ENCODE measurements around the gene TUBA4B. TPM values are rescaled to one million over a fixed set of nuclear protein-coding genes. Genes with fewer than 3 reads are reported as not detected.
"Not testable (repeated sequence)": the region's sequence is repeated elsewhere in the genome, so short reads cannot be mapped to it uniquely, and the experiment has no call there.

TUBA4B gene
- total and polyA plus RNA-seq, 9 donors, result 0.04 to 0.56 (median 0.17) TPM; not detected in 2

- Histone ChIP-seq H3K9me3 (replicated peaks; ENCODE audit: control insufficient read depth, low read depth, low read length) (no peaks in the 10 kb centered on the region), H3K4me3 (ENCODE audit: low read length) (no peak overlapping the region), H3K4me1 (ENCODE audit: control insufficient read depth, insufficient read depth, low read length) (peaks cover 16% of the 10 kb centered on the region), H3K27ac (ENCODE audit: low read length) (no peak overlapping the region), H3K27me3 (ENCODE audit: control insufficient read depth, insufficient read depth, low read length) (peaks cover 40% of the 10 kb centered on the region), H3K36me3 (ENCODE audit: control insufficient read depth, insufficient read depth, low read length) (no peaks in the 10 kb centered on the region)
- DNase-seq, result peak; percentile 83
- WGBS (ENCODE audit: insufficient coverage), result 22% methylated on average over 12 of the region's 15 CpGs
These were observed 45.8 kb downstream of the TUBA4B start for GRCh38 chr2:219298759-219299371.

- no peak for DNase-seq
- Histone ChIP-seq H3K36me3 (ENCODE audit: control insufficient read depth, insufficient read depth, low read length) (no peaks in the 10 kb centered on the region), H3K9me3 (replicated peaks; ENCODE audit: control insufficient read depth, low read depth, low read length) (no peaks in the 10 kb centered on the region), H3K27me3 (ENCODE audit: control insufficient read depth, insufficient read depth, low read length) (peaks cover 40% of the 10 kb centered on the region), H3K4me1 (ENCODE audit: control insufficient read depth, insufficient read depth, low read length) (peaks cover 11% of the 10 kb centered on the region), H3K4me3 (ENCODE audit: low read length) (no peak overlapping the region), H3K27ac (ENCODE audit: low read length) (no peak overlapping the region)
- WGBS (ENCODE audit: insufficient coverage), result 71% methylated on average over 5 of the region's 6 CpGs
These were observed 46.3 kb downstream of the TUBA4B start for GRCh38 chr2:219299372-219299760.

- Histone ChIP-seq H3K27me3 (ENCODE audit: control insufficient read depth, insufficient read depth, low read length) (peaks cover 40% of the 10 kb centered on the region), H3K27ac (ENCODE audit: low read length) (no peak overlapping the region), H3K4me1 (ENCODE audit: control insufficient read depth, insufficient read depth, low read length) (peaks cover 7% of the 10 kb centered on the region), H3K9me3 (replicated peaks; ENCODE audit: control insufficient read depth, low read depth, low read length) (no peaks in the 10 kb centered on the region), H3K4me3 (ENCODE audit: low read length) (no peak overlapping the region), H3K36me3 (ENCODE audit: control insufficient read depth, insufficient read depth, low read length) (no peaks in the 10 kb centered on the region)
- no peak for DNase-seq
- 57% methylated on average over 3 of the region's 5 CpGs for WGBS (ENCODE audit: insufficient coverage)
These were observed 47.0 kb downstream of the TUBA4B start for GRCh38 chr2:219300022-219300421.

GRCh38 chr2:219302412-219302968 lies 49.4 kb downstream of the TUBA4B start:
- Histone ChIP-seq H3K27me3 (ENCODE audit: control insufficient read depth, insufficient read depth, low read length) (peaks cover 45% of the 10 kb centered on the region), H3K4me1 (ENCODE audit: control insufficient read depth, insufficient read depth, low read length) (peaks cover 3% of the 10 kb centered on the region), H3K4me3 (ENCODE audit: low read length) (no peak overlapping the region), H3K27ac (ENCODE audit: low read length) (no peak overlapping the region), H3K9me3 (replicated peaks; ENCODE audit: control insufficient read depth, low read depth, low read length) (no peaks in the 10 kb centered on the region), H3K36me3 (ENCODE audit: control insufficient read depth, insufficient read depth, low read length) (no peaks in the 10 kb centered on the region)
- no peak for DNase-seq
- 60% methylated on average over 11 of the region's 11 CpGs for WGBS (ENCODE audit: insufficient coverage)

GRCh38 chr2:219304223-219304622 lies 51.2 kb downstream of the TUBA4B start:
- H3K4me3 ChIP-seq (ENCODE audit: low read length), result no peak overlapping the region
- peaks cover 51% of the 10 kb centered on the region for H3K27me3 ChIP-seq (ENCODE audit: control insufficient read depth, insufficient read depth, low read length)
- no peaks in the 10 kb centered on the region for H3K36me3 ChIP-seq (ENCODE audit: control insufficient read depth, insufficient read depth, low read length)
- DNase-seq, result no peak
- no peak overlapping the region for H3K27ac ChIP-seq (ENCODE audit: low read length)
- 44% methylated on average over 1 of the region's 2 CpGs for WGBS (ENCODE audit: insufficient coverage)
- no peaks in the 10 kb centered on the region for H3K9me3 ChIP-seq (replicated peaks; ENCODE audit: control insufficient read depth, low read depth, low read length)
- peaks cover 3% of the 10 kb centered on the region for H3K4me1 ChIP-seq (ENCODE audit: control insufficient read depth, insufficient read depth, low read length)

GRCh38 chr2:219306047-219306446 lies 53.0 kb downstream of the TUBA4B start:
- Histone ChIP-seq H3K36me3 (ENCODE audit: control insufficient read depth, insufficient read depth, low read length) (no peaks in the 10 kb centered on the region), H3K27ac (ENCODE audit: low read length) (no peak overlapping the region), H3K9me3 (replicated peaks; ENCODE audit: control insufficient read depth, low read depth, low read length) (no peaks in the 10 kb centered on the region), H3K4me3 (ENCODE audit: low read length) (no peak overlapping the region), H3K27me3 (ENCODE audit: control insufficient read depth, insufficient read depth, low read length) (peaks cover 47% of the 10 kb centered on the region), H3K4me1 (ENCODE audit: control insufficient read depth, insufficient read depth, low read length) (peaks cover 3% of the 10 kb centered on the region)
- WGBS (ENCODE audit: insufficient coverage), result no CpG with 5 or more reads among the region's 1 CpG
- DNase-seq, result no peak

- Histone ChIP-seq H3K27me3 (ENCODE audit: control insufficient read depth, insufficient read depth, low read length) (peaks cover 32% of the 10 kb centered on the region), H3K27ac (ENCODE audit: low read length) (no peak overlapping the region), H3K9me3 (replicated peaks; ENCODE audit: control insufficient read depth, low read depth, low read length) (no peaks in the 10 kb centered on the region), H3K4me3 (ENCODE audit: low read length) (no peak overlapping the region), H3K36me3 (ENCODE audit: control insufficient read depth, insufficient read depth, low read length) (no peaks in the 10 kb centered on the region), H3K4me1 (ENCODE audit: control insufficient read depth, insufficient read depth, low read length) (peaks cover 3% of the 10 kb centered on the region)
- DNase-seq, result peak; percentile 71
- under 1% methylated on average over 29 of the region's 45 CpGs for WGBS (ENCODE audit: insufficient coverage)
These were observed 55.4 kb downstream of the TUBA4B start for GRCh38 chr2:219308142-219309101.

GRCh38 chr2:219309278-219309677 lies 56.2 kb downstream of the TUBA4B start, which contains the start of gene PTPRN:
Gene PTPRN, minus strand, starts transcription at chr2:219309401. Its CDS starts 69 bp downstream, at chr2:219309332.
- no peak for DNase-seq
- no peak within 1 kb of the TSS for H3K4me3 ChIP-seq (ENCODE audit: low read length)
- H3K27ac ChIP-seq (ENCODE audit: low read length), result no peak within 1 kb of the TSS
- under 1% methylated on average over 25 of the region's 37 CpGs for WGBS (ENCODE audit: insufficient coverage)
- H3K9me3 ChIP-seq (replicated peaks; ENCODE audit: control insufficient read depth, low read depth, low read length), result no peaks in the 10 kb centered on the region
- peaks cover 32% of the 10 kb centered on the region for H3K27me3 ChIP-seq (ENCODE audit: control insufficient read depth, insufficient read depth, low read length)
- H3K4me1 ChIP-seq (ENCODE audit: control insufficient read depth, insufficient read depth, low read length), result peaks cover 3% of the 10 kb centered on the region
- H3K36me3 ChIP-seq (ENCODE audit: control insufficient read depth, insufficient read depth, low read length), result no peaks in the 10 kb centered on the region

GRCh38 chr2:219312683-219313263 lies 59.7 kb downstream of the TUBA4B start:
- H3K4me1 ChIP-seq (ENCODE audit: control insufficient read depth, insufficient read depth, low read length); H3K27ac ChIP-seq (ENCODE audit: low read length); H3K4me3 ChIP-seq (ENCODE audit: low read length); H3K9me3 ChIP-seq (replicated peaks; ENCODE audit: control insufficient read depth, low read depth, low read length); H3K36me3 ChIP-seq (ENCODE audit: control insufficient read depth, insufficient read depth, low read length); DNase-seq: not testable (repeated sequence)
- peaks cover 24% of the 10 kb centered on the region for H3K27me3 ChIP-seq (ENCODE audit: control insufficient read depth, insufficient read depth, low read length)
- WGBS (ENCODE audit: insufficient coverage), result 88% methylated on average over 33 of the region's 49 CpGs

Data from muscle of leg (tissue), 11 donors.